Stimulated activated effector memory CD8-positive, alpha-beta T cell treated with anti-CD3 and anti-CD28 coated beads, Interleukin-12 subunit alpha, Interleukin-12 subunit beta, amount 100 ng/mL, for 72 hours (primary cell): ENCODE data around the gene G6PC1.
"Not testable (repeated sequence)": the region's sequence is repeated elsewhere in the genome, so short reads cannot be mapped to it uniquely, and the experiment has no call there.

ENCODE experiments used
- ATAC-seq: fragments of 150-1000 bp; cut with Tn5 transposase; 2 replicates; pipeline ENCODE4 v1.10.0; 2021
- DNase-seq, 2 donors: peaks; one replicate each; pipeline ENCODE4 v3.0.0; 2021 to 2022; ENCODE audit warnings: low spot score in 2 of 2
- H3K27ac Mint-ChIP-seq: one replicate; pipeline ENCODE4 v1.8.0; 2022; ENCODE audit warnings: mild to moderate bottlenecking, mixed read lengths
- H3K36me3 Mint-ChIP-seq: one replicate; pipeline ENCODE4 v1.8.0; 2022; ENCODE audit warnings: mild to moderate bottlenecking, mixed read lengths
- H3K4me1 Mint-ChIP-seq: one replicate; pipeline ENCODE4 v1.8.0; 2022; ENCODE audit warnings: mixed read lengths
- H3K4me3 Mint-ChIP-seq: one replicate; pipeline ENCODE4 v1.8.0; 2022; ENCODE audit warnings: mild to moderate bottlenecking, mixed read lengths
- H3K9me3 Mint-ChIP-seq: one replicate; pipeline ENCODE4 v1.8.0; 2022; ENCODE audit warnings: mixed read lengths

The G6PC1 gene

DNA sequence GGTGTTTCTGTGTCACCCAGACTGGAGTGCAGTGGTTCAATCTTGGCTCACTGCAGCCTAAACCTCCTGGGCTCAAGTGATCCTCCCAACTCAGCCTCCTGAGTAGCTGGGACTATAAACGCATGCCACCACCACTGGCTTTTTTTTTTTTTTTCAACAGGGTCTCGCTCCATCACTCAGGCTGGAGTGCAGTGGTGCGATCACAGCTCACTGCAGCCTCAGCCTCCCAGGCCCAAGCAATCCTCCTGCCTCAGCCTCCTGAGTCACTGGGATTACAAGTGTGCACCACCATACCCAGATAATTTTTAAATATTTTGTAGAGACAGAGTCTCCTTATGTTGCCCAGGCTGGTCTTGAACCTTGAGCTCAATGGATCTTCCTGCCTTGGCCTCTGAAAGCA is 14.8 kb upstream of the G6PC1 start:
- H3K36me3 Mint-ChIP-seq, DNase-seq, H3K9me3 Mint-ChIP-seq, H3K4me1 Mint-ChIP-seq, H3K27ac Mint-ChIP-seq, ATAC-seq, H3K4me3 Mint-ChIP-seq: not testable (repeated sequence)

DNA sequence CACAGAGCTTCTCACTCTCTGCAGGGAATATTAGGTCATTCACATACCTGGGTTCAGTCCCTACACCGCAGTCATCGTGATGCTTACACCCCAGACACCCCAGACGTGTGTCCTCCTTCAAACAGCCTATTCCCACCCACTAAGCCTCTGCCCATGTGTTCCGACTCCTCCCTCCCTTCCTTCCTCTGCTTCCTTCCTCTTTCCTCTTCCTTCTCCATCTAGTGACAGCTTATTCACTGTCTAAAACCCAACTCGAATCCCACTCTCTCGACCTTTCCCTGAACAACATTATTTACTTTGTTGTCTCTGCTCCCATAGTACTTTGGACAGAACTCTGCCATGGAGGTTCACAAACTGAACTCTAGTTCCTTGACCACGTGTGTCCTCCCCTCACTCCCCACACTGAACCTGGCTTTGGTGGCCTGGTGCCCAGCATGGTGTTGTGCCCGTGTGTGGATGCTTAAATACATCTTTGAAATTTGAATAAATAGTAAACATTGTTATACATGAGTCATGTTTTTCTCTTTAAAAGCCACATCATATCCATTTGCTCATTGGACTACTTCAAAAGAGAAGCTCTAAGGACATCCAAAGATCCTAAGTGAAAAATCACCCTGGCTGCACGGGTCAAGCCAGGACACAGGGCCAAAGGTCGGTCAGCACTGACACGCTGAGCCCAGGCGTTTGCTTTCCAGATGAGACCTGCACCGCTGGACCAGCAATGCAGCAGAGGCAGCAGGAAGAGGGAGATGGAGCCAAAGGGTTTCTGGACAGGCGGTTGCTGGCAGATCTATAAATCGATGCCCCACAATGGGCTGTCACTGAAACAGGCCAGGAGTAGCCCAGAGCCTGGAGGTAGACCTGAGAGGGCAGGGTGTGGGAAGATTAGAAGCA is 14.1 kb upstream of the G6PC1 start:
- H3K9me3 Mint-ChIP-seq = no peaks in the 10 kb centered on the region
- no peak for ATAC-seq
- H3K27ac Mint-ChIP-seq = no peak overlapping the region

DNA sequence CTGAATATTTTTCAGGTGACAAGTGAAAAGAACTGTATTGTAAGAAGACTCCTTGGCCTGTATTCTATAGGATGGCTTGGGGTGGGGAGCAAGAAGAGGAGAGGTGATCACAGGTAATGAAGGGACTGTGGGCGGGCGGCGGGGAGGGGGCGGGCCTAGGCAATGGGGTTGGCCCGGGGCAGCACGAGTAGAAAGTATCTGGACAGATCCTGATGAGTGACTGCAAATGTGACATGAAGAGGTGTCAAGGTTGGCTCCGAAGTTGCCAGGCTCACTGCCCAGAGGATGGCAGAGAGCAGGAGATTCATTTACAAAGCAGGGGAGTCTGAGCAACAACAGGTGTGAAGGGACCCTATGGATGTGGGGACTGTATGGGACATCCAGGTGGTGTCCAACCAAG is 10.8 kb upstream of the G6PC1 start:
- H3K4me3 Mint-ChIP-seq = no peak overlapping the region

More for the DNA sequence above, 14.1 kb upstream of the G6PC1 start:
- no peak for DNase-seq
- Mint-ChIP-seq H3K4me3 (no peak overlapping the region), H3K36me3 (no peaks in the 10 kb centered on the region), H3K4me1 (no peaks in the 10 kb centered on the region)

DNA sequence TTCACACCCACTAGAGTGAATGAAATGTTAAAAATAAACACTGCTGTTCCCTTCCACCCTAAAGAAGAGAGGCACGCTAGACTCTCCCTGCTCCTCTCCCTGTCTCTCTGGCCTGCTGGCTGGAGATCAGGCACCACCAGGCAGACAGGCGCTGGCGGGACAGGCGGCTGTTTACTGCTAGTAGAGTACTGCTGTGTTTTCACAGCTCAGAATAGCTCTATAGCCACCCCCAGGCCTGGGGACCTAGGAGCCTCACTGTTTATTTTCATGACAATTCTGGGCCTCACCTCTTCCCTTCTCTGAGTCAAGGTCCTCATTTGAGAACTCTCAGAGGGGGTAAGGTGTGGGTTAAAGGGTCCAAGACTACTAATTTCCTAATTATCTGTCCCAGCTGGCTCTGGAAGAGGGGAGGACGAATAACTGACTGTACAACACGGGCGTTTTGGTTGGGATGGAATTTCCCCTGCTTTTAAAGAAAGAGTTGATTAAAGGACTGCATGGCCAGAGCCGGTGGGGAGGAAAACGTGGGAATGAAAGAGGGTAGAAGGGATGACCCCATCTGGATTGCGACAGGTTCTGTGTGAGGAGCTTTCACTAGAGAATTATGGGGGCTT is 9.0 kb upstream of the G6PC1 start:
- Mint-ChIP-seq H3K4me3 (no peak overlapping the region), H3K4me1 (no peaks in the 10 kb centered on the region), H3K36me3 (no peaks in the 10 kb centered on the region), H3K9me3 (no peaks in the 10 kb centered on the region), H3K27ac (no peak overlapping the region)
- DNase-seq (no peak), ATAC-seq (no peak)

More for the DNA sequence above, 10.8 kb upstream of the G6PC1 start:
- Mint-ChIP-seq H3K27ac (no peak overlapping the region), H3K9me3 (no peaks in the 10 kb centered on the region), H3K36me3 (no peaks in the 10 kb centered on the region), H3K4me1 (no peaks in the 10 kb centered on the region)
- DNase-seq = no peak
- no peak for ATAC-seq

DNA sequence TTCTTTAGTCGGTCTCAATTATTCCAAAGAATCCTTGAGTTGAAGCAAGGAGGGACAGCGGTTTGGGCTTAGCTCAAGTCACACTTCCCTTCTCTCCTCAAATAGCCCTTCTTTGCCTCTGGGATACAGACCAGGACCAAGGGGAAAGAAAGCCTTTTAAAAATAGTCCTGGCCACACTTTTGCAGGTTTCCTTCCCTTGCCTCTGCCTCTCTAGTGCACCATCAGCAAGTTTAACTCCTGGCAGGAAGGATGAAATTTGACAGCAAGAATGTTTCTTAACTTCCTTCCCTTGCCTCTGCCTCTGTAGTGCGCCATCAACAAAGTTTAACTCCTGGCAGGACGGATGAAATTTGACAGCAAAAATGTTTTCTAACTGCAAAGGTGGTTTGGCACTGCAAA is 7.2 kb upstream of the G6PC1 start:
- no peak for DNase-seq
- H3K36me3 Mint-ChIP-seq = no peaks in the 10 kb centered on the region
- no peak for ATAC-seq
- no peaks in the 10 kb centered on the region for H3K9me3 Mint-ChIP-seq
- no peaks in the 10 kb centered on the region for H3K4me1 Mint-ChIP-seq
- H3K27ac Mint-ChIP-seq = no peak overlapping the region
- H3K4me3 Mint-ChIP-seq = no peak overlapping the region

DNA sequence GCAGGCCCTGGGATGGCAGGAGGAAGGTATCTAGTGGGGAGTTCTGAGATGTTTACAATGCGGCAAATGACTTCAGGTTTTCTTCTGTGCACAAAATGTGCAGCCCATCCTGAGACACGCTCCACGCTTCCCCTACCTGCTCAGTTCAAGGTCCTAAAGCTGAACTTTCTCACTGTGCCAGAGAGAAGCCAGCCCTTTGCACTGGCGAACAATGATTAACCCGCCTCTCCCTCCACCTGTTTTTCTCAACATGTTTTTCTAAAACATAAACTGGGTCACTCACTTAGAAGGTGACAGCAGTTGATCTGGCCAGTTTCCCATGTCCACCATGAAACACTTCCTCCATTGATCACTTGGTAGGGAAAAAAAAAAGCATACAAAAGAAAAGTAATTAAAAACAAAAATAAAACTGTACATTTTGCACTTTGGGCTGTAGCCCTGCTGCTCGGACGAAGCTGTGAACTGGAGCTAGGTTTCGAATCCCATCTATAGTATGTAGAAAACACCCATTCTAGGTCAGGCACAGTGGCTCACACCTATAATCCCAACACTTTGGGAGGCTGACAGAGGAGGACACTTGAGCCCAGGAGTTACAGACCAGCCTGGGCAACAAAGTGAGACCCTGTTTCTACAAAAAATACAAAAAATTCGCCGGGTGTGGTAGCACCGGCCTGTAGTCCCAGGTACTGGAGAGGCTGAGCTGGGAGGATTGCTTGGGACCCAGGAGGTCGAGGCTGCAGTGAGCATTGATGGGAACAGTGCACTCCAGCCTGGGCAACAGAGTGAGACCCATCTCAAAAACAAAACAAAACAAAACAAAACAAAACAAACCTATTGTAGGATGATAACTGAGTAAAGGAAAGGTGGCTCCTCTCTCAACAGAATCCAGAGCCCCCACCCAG is 6.1 kb upstream of the G6PC1 start:
- DNase-seq (no peak), ATAC-seq (no peak)
- Mint-ChIP-seq H3K4me3 (no peak overlapping the region), H3K36me3 (no peaks in the 10 kb centered on the region), H3K9me3 (no peaks in the 10 kb centered on the region), H3K27ac (no peak overlapping the region), H3K4me1 (no peaks in the 10 kb centered on the region)

DNA sequence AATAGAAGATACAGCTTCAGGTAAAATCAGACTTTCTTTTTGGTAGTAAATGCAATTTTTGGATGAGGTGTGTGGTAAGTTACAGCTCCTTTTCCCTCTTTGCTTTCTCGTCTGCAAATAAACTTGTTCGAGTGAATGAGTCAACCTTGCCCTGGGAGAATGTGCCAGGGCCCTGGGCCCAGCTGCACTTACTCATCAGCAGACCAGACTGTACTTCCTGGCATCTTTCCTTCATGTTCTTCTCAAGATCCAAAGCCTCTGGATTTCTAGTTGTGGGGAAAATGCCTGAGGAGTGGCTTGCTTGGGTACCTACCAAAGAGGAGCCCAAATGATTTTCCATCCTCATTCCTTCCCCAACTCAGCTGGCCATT is 5.4 kb upstream of the G6PC1 start:
- ATAC-seq (no peak), DNase-seq (no peak)
- H3K36me3 Mint-ChIP-seq = no peaks in the 10 kb centered on the region
- H3K27ac Mint-ChIP-seq = no peak overlapping the region
- H3K4me1 Mint-ChIP-seq = no peaks in the 10 kb centered on the region
- no peak overlapping the region for H3K4me3 Mint-ChIP-seq
- no peaks in the 10 kb centered on the region for H3K9me3 Mint-ChIP-seq

DNA sequence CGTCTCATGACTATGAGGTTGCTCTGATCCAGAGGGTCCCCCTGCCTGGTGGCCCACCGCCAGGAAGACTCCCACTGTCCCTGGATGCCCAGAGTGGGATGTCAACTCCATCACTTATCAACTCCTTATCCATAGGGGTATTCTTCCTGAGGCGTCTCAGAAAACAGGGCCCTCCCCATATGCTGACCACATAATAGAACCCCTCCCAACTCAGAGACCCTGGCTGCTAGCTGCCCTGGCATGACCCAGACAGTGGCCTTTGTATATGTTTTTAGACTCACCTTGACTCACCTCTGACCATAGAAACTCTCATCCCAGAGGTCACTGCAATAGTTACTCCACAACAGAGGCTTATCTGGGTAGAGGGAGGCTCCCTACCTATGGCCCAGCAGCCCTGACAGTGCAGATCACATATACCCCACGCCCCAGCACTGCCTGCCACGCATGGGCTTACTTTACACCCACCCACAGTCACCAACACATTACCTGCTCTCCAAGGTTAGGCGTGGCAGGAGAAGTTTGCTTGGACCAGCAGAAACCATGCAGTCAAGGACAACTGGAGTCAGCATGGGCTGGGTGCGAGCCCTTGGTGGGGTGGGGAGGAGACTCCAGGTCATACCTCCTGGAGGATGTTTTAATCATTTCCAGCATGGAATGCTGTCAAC is 2.3 kb upstream of the G6PC1 start:
- ATAC-seq (no peak), DNase-seq (no peak)
- Mint-ChIP-seq H3K36me3 (no peaks in the 10 kb centered on the region), H3K4me3 (no peak overlapping the region), H3K4me1 (no peaks in the 10 kb centered on the region), H3K9me3 (no peaks in the 10 kb centered on the region), H3K27ac (no peak overlapping the region)

DNA sequence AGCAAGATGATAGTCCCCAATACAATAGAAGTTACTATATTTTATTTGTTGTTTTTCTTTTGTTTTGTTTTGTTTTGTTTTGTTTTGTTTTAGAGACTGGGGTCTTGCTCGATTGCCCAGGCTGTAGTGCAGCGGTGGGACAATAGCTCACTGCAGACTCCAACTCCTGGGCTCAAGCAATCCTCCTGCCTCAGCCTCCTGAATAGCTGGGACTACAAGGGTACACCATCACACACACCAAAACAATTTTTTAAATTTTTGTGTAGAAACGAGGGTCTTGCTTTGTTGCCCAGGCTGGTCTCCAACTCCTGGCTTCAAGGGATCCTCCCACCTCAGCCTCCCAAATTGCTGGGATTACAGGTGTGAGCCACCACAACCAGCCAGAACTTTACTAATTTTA is 618 bp upstream of the G6PC1 start:
- H3K4me3 Mint-ChIP-seq, DNase-seq, H3K27ac Mint-ChIP-seq, H3K4me1 Mint-ChIP-seq, H3K36me3 Mint-ChIP-seq, ATAC-seq, H3K9me3 Mint-ChIP-seq: not testable (repeated sequence)

DNA sequence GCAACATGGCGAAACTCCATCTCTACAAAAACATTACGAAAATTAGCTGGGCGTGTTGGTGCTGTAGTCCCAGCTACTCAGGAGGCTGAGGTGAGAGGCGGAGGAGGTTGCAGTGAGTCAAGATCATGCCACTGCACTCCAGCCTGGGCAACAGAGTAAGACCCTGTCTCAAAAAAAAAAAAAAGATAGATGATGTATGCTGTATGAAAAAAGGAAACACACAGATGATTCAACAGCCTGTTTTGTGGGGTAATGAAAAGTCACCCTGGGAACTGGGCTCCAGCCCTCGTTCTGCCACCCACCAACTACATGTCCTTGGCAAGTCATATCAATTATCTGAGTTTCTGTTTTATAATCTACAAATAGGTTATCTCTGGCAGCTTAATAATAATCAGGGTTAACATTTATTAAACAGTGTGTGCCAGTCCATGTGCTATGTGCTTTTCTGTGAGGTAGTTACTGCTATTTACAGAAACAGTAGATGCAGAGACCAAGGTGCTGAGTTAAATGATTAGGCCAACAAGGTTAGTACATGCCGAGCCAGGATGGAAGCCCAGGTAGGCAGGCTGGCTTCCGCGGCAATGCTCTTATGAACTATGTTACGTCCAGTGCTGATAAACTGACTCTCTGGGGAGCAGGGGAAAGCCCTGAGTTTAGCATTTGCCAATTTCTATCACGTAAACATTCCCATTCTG is 1.1 kb downstream of the G6PC1 start:
- Mint-ChIP-seq H3K4me1 (no peaks in the 10 kb centered on the region), H3K9me3 (no peaks in the 10 kb centered on the region), H3K27ac (no peak overlapping the region), H3K4me3 (no peak overlapping the region), H3K36me3 (no peaks in the 10 kb centered on the region)
- no peak for ATAC-seq
- no peak for DNase-seq

DNA sequence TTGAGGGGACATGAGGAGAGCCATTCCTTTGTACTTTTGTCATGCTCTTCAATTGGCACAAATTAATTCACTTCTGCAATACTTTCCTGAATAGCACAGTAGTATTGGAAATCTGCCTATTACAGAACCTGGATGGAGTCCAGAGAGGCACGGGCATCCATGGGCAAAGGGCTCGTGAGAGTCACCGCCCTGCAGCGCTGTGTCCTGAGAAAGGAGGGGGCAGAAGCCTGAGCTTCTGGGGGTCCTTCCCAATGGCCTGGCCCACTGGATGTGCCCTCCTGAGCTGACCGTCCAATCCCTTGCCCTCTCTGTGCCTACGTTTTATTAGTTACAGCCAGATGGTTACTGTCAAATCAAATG is 3.5 kb downstream of the G6PC1 start:
- no peak for DNase-seq
- H3K4me1 Mint-ChIP-seq = no peaks in the 10 kb centered on the region
- no peak overlapping the region for H3K27ac Mint-ChIP-seq
- H3K36me3 Mint-ChIP-seq = no peaks in the 10 kb centered on the region
- H3K4me3 Mint-ChIP-seq = no peak overlapping the region
- ATAC-seq = no peak
- H3K9me3 Mint-ChIP-seq = no peaks in the 10 kb centered on the region

DNA sequence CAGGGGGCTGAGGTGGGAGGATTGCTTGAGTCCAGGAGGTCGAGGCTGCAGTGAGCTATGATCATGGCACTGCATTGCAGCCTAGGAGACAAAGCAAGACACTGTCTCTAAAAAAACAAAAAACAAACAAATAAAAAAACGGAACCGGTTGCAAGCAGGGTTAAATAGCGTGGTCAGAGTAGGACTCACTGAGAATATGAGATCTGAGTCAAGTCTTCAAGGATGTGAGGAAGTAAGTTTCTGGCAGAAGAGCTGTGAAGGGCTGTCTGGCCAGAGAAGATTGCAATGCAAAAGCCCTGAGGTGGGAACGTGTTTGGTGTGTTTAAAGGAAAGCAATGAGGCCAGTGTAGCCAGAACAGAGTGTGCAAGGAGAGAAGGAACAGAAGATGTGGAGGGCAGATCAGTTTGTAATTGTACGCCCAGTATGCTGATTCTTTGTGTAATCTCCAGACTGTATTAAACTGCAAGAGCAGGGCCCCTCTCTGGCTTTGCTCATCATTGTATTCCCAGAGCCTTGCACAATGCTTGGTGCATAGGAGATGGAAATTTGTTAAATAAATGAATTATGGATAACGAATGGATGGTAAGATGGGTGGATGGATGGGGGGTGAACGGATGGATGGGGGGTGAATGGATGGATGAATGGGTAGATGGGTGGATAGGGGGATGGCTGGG is 6.3 kb downstream of the G6PC1 start:
- ATAC-seq (no peak), DNase-seq (no peak)
- no peak overlapping the region for H3K4me3 Mint-ChIP-seq
- no peaks in the 10 kb centered on the region for H3K9me3 Mint-ChIP-seq
- H3K36me3 Mint-ChIP-seq = no peaks in the 10 kb centered on the region
- no peaks in the 10 kb centered on the region for H3K4me1 Mint-ChIP-seq
- H3K27ac Mint-ChIP-seq = no peak overlapping the region

DNA sequence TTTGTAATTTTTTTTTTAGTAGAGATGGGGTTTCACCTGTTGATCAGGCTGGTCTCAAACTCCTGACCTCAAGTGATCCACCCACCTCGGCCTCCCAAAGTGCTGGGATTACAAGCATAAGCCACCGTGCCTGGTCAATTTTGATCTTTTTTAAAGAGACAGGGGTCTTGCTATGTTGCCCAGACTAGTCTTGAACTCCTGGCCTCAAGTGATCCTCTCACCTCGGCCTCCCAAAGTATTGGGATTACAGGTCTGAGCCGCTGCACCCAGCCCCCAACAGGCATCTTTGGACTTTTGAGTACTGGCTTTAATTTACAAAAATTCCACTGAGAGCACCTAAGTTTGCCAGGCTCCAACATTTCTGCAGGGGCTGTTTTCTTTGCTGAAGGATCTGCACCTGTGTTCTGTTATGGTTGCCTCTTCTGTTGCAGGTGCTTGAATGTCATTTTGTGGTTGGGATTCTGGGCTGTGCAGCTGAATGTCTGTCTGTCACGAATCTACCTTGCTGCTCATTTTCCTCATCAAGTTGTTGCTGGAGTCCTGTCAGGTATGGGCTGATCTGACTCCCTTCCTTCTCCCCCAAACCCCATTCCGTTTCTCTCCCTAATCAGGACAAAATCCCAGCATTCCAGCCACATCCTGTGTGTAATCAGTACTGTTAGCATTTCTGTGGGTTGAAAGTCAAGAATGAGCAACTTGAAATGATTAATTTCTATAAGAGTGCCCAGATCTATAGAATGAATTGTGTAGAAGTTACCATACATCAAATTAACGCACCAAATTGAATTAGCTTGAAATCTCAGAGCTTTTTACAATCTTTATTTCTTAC is 8.5 kb downstream of the G6PC1 start:
- H3K9me3 Mint-ChIP-seq = no peaks in the 10 kb centered on the region
- H3K36me3 Mint-ChIP-seq = no peaks in the 10 kb centered on the region
- no peak overlapping the region for H3K27ac Mint-ChIP-seq
- DNase-seq (no peak), ATAC-seq (no peak)
- H3K4me1 Mint-ChIP-seq = no peaks in the 10 kb centered on the region
- no peak overlapping the region for H3K4me3 Mint-ChIP-seq

DNA sequence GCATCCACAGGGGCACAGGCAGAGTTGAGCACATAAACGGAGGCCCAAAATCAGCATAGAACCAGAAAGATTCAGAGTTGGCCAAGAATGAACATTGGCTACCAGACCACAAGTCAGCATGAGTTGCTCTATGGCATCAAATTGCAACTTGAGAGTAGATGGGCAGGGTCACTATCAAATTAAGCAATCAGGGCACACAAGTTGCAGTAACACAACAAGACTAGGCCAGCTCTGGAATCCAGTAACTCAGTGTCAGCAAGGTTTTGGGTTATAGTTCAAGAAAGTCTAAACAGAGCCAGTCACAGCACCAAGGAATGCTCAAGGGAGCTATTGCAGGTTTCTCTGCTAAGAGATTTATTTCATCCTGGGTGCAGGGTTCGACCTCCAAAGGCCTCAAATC is 12.9 kb downstream of the G6PC1 start:
- Mint-ChIP-seq H3K4me3 (no peak overlapping the region), H3K4me1 (no peaks in the 10 kb centered on the region), H3K36me3 (no peaks in the 10 kb centered on the region), H3K27ac (no peak overlapping the region), H3K9me3 (no peaks in the 10 kb centered on the region)
- ATAC-seq (no peak), DNase-seq (no peak)
